Measurements from ENCODE around the gene RAD50.

- no peak for TF ChIP-seq POLR2A (IDR thresholded peaks at IDR 0.05; ENCODE audit: extremely low read depth, insufficient read length)
- no peak for TF ChIP-seq CTCF (IDR thresholded peaks at IDR 0.05; ENCODE audit: low read depth, low read length)
- TF ChIP-seq MAX (IDR thresholded peaks at IDR 0.05; ENCODE audit: low read depth, low read length) = no peak
These were observed 117.3 kb downstream of the RAD50 start, which contains the start of gene IL4 for GRCh38 chr5:132673939-132674630.

All from NB4 (cell line).